HG03575 (cell line): ENCODE measurements around the gene KRTAP2-3.
"Not testable (repeated sequence)": the region's sequence is repeated elsewhere in the genome, so short reads cannot be mapped to it uniquely, and the experiment has no call there.

Experiments used
- ATAC-seq: cut with Tn5 transposase; IDR thresholded peaks from one replicate; pipeline ENCODE4 v1.9.1; 2021; ENCODE audit not compliant: unreplicated experiment, insufficient number of reproducible peaks, low FRiP score; ENCODE audit errors: extremely low read depth

KRTAP2-3 gene

GRCh38 chr17:41071606-41072360 lies 11.9 kb upstream of the KRTAP2-3 start:
- ATAC-seq = no peak

GRCh38 chr17:41069031-41069430 lies 9.1 kb upstream of the KRTAP2-3 start:
- no peak for ATAC-seq

- no peak for ATAC-seq
These were observed 7.4 kb upstream of the KRTAP2-3 start for GRCh38 chr17:41067281-41067680.

GRCh38 chr17:41065829-41066624 lies 6.1 kb upstream of the KRTAP2-3 start, which contains the start of gene KRTAP2-4:
Gene KRTAP2-4, minus strand, starts transcription at chr17:41065879. Its CDS starts 34 bp downstream, at chr17:41065845.
- no peak for ATAC-seq

GRCh38 chr17:41065016-41065689 lies 5.2 kb upstream of the KRTAP2-3 start:
- ATAC-seq = not testable (repeated sequence)

GRCh38 chr17:41064301-41064700 lies 4.4 kb upstream of the KRTAP2-3 start:
- ATAC-seq = no peak

- no peak for ATAC-seq
These were observed 3.5 kb upstream of the KRTAP2-3 start for GRCh38 chr17:41063449-41063848.

GRCh38 chr17:41061964-41062363 lies 2.0 kb upstream of the KRTAP2-3 start:
- no peak for ATAC-seq

GRCh38 chr17:41059276-41060051 lies 450 bp downstream of the KRTAP2-3 start:
- not testable (repeated sequence) for ATAC-seq

- ATAC-seq = no peak
These were observed 1.2 kb downstream of the KRTAP2-3 start for GRCh38 chr17:41058741-41059140.

- no peak for ATAC-seq
These were observed 2.4 kb downstream of the KRTAP2-3 start for GRCh38 chr17:41057547-41057946.

GRCh38 chr17:41055130-41055529 lies 4.8 kb downstream of the KRTAP2-3 start, which contains the start of gene KRTAP2-2:
Gene KRTAP2-2, minus strand, starts transcription at chr17:41055230. Its CDS starts 19 bp downstream, at chr17:41055211.
- not testable (repeated sequence) for ATAC-seq

- ATAC-seq = not testable (repeated sequence)
These were observed 5.4 kb downstream of the KRTAP2-3 start for GRCh38 chr17:41054556-41054955.

GRCh38 chr17:41054025-41054424 lies 5.9 kb downstream of the KRTAP2-3 start:
- ATAC-seq = no peak

- no peak for ATAC-seq
These were observed 7.3 kb downstream of the KRTAP2-3 start for GRCh38 chr17:41052566-41052965.

- ATAC-seq = no peak
These were observed 10.8 kb downstream of the KRTAP2-3 start for GRCh38 chr17:41049110-41049509.

- no peak for ATAC-seq
These were observed 11.5 kb downstream of the KRTAP2-3 start for GRCh38 chr17:41048441-41048840.

GRCh38 chr17:41046735-41047465 lies 13.0 kb downstream of the KRTAP2-3 start, which contains the start of gene KRTAP2-1:
Gene KRTAP2-1, minus strand, starts transcription at chr17:41047316. Its CDS starts 49 bp downstream, at chr17:41047267.
- not testable (repeated sequence) for ATAC-seq
